Coronary artery (tissue), 2 donors: ENCODE results near the gene RNF183.

Experiments used
- DNase-seq: peaks from one replicate; pipeline ENCODE4 v3.0.0-alpha.2; 2017; ENCODE audit warnings: low spot score
- H3K27ac ChIP-seq, 2 donors: fragments of 200-600 bp; sonication (generic); one replicate each; pipeline ENCODE4 v1.5.1; 2016 to 2019
- H3K4me3 ChIP-seq: fragments of 200-600 bp; sonication (generic); 2 replicates; pipeline ENCODE4 v1.5.1; 2016; ENCODE audit warnings: mild to moderate bottlenecking, moderate library complexity
- CTCF ChIP-seq: fragments of 200-600 bp; sonication (generic); IDR thresholded peaks from one replicate; pipeline ENCODE4 v1.5.1; 2019; ENCODE audit warnings: antibody characterized with exemption

RNF183 gene

GRCh38 chr9:113275157-113276131, 27.7 kb downstream of the RNF183 start, which contains the start of the genes CDC26 and PRPF4:
Gene CDC26, minus strand, starts transcription at chr9:113275572. Its CDS starts 3,065 bp downstream, at chr9:113272507.
Gene PRPF4, plus strand, starts transcription at chr9:113275658. Its CDS starts 86 bp downstream, at chr9:113275744.
- Histone ChIP-seq H3K27ac (peak within 1 kb of the TSS; percentile 92 to 97), H3K4me3 (peak within 1 kb of the TSS; percentile 92)
- TF ChIP-seq CTCF: no peak
- peak; percentile 99 for DNase-seq

- TF ChIP-seq CTCF: no peak
These were observed 28.6 kb downstream of the RNF183 start for GRCh38 chr9:113274474-113275156.

GRCh38 chr9:113269871-113270270, 33.3 kb downstream of the RNF183 start:
- no peak for DNase-seq
- Histone ChIP-seq H3K27ac (no peak overlapping the region), H3K4me3 (no peak overlapping the region)
- TF ChIP-seq CTCF: no peak

More at GRCh38 chr9:113274474-113275156, 28.6 kb downstream of the RNF183 start:
- Histone ChIP-seq H3K27ac (peak overlapping the region; percentile 92 to 97), H3K4me3 (peak overlapping the region; percentile 92)
- DNase-seq: no peak

- TF ChIP-seq CTCF: no peak
These were observed 33.8 kb downstream of the RNF183 start for GRCh38 chr9:113269355-113269754.

GRCh38 chr9:113267911-113268566, 35.1 kb downstream of the RNF183 start:
- no peak for TF ChIP-seq CTCF
- Histone ChIP-seq H3K4me3 (no peak overlapping the region), H3K27ac (no peak overlapping the region)
- no peak for DNase-seq

More at GRCh38 chr9:113269355-113269754, 33.8 kb downstream of the RNF183 start:
- H3K27ac ChIP-seq: no peak overlapping the region
- no peak overlapping the region for H3K4me3 ChIP-seq
- DNase-seq: no peak

- H3K27ac ChIP-seq: no peak overlapping the region
- H3K4me3 ChIP-seq: no peak overlapping the region
- no peak for DNase-seq
- TF ChIP-seq CTCF: no peak
These were observed 37.0 kb downstream of the RNF183 start for GRCh38 chr9:113266174-113266573.
